GM12878 (cell line): ENCODE measurements around the gene ISL2.

Experiments used
- CBFB ChIP-seq: IDR thresholded peaks from 2 replicates; pipeline ENCODE4 v1.6.1; 2016; ENCODE audit warnings: antibody characterized with exemption, low read depth
- JUND ChIP-seq: IDR thresholded peaks from 2 replicates; pipeline ENCODE4 v1.6.1; 2012; ENCODE audit warnings: low read depth, mild to moderate bottlenecking, low read length, improper control_type of control experiment, moderate library complexity
- POLR2AphosphoS5 ChIP-seq: IDR thresholded peaks from 2 replicates; pipeline ENCODE4 v1.6.1; 2011; ENCODE audit warnings: mild to moderate bottlenecking, low read length, inconsistent platforms
- RCOR1 ChIP-seq: conservative IDR thresholded peaks from 2 replicates; pipeline ENCODE4 v1.6.1; 2012; ENCODE audit warnings: low read depth, low read length, improper control_type of control experiment
- SP1 ChIP-seq: IDR thresholded peaks from one replicate; pipeline ENCODE4 v1.6.1; 2011; ENCODE audit warnings: low read depth, low read length
- TCF3 ChIP-seq: IDR thresholded peaks from 2 replicates; pipeline ENCODE4 v1.6.1; 2012; ENCODE audit warnings: low read depth, mild to moderate bottlenecking, low read length, borderline replicate concordance; ENCODE audit not compliant: insufficient read depth

- TF ChIP-seq SP1 (no peak), POLR2AphosphoS5 (no peak), JUND (no peak), TCF3 (no peak), CBFB (no peak), RCOR1 (no peak)
These were observed 1.9 kb upstream of the ISL2 start for GRCh38 chr15:76334438-76335306.
